K562 (cell line): Measurements from ENCODE around the gene STRA8. TPM values are rescaled to one million over a fixed set of nuclear protein-coding genes. Genes with fewer than 3 reads are reported as not detected.

Experiments used
- ATAC-seq: fragments of 200-7000 bp; cut with Tn5 transposase; 3 replicates; pipeline ENCODE4 v1.9.1; 2020; ENCODE audit warnings: moderate library complexity
- BruUV-seq: library from RNA; stranded (reverse); fragments of 400-500 nt; replicated peaks from 2 replicates; lab custom pipeline; 2021; lab: Mats Ljungman, UMichigan
- CTCF ChIA-PET: fragments of 300-600 bp; formaldehyde crosslinking; extraction: SDS; loops from one replicate; lab custom pipeline; 2021; ENCODE audit warnings: low intra/inter-chr PET ratio; lab: Yijun Ruan, JAX
- POLR2A ChIA-PET: fragments of 300-600, 350-650 bp; sonication (Branson Sonifier 250); formaldehyde crosslinking; extraction: SDS; loops from one replicate; lab custom pipeline; 2021; ENCODE audit warnings: antibody characterized with exemption, inconsistent platforms; lab: Yijun Ruan, JAX
- DNase-seq, 4 experiments: peaks; one replicate each; pipeline versions ENCODE4 v3.0.0 to v3.0.0-alpha.2; 2011 to 2018; ENCODE audit warnings: low spot score in 3 of 4, mixed read lengths in 3 of 4; ENCODE audit errors: extremely low read depth in 1 of 4
- FAIRE-seq: peaks from 2 replicates; lab custom pipeline; 2011; peaks lifted over from hg19 to GRCh38; lab: Jason Lieb, UNC
- H2AFZ ChIP-seq: 2 replicates; pipeline ENCODE4 v1.6.0; 2011; ENCODE audit warnings: low read depth, low read length, control low read depth, inconsistent platforms
- H3K27ac ChIP-seq: fragments of 200-600 bp; 3 replicates; pipeline ENCODE4 v1.8.0; 2011; ENCODE audit warnings: low read depth, mild to moderate bottlenecking, control low read depth, inconsistent platforms, low read length, moderate library complexity, mixed read lengths; ENCODE audit errors: extremely low read depth
- H3K27me3 ChIP-seq, 2 experiments: fragments of 300-600 bp in 1 of 2; 2 replicates in 1 of 2; 3 replicates in 1 of 2; pipeline versions ENCODE4 v1.6.0 to v1.8.0; 2011; ENCODE audit warnings: inconsistent platforms in 2 of 2, low read length in 2 of 2, mild to moderate bottlenecking in 1 of 2, mixed read lengths in 1 of 2, moderate library complexity in 1 of 2; ENCODE audit not compliant: control insufficient read depth in 2 of 2, insufficient read depth in 2 of 2
- H3K36me3 ChIP-seq: fragments of 300-600 bp; 3 replicates; pipeline ENCODE4 v1.8.0; 2011; ENCODE audit warnings: mild to moderate bottlenecking, low read length, inconsistent platforms; ENCODE audit not compliant: control insufficient read depth, insufficient read depth
- H3K4me1 ChIP-seq, 2 experiments: fragments of 200-600 bp in 1 of 2; replicated peaks in 1 of 2; 2 replicates in 1 of 2; 3 replicates in 1 of 2; pipeline versions ENCODE4 v1.5.1 to v1.8.0; 2011; ENCODE audit warnings: inconsistent platforms in 2 of 2, low read length in 2 of 2, mild to moderate bottlenecking in 1 of 2, mixed read lengths in 1 of 2, moderate library complexity in 1 of 2; ENCODE audit not compliant: control insufficient read depth in 2 of 2, insufficient read depth in 2 of 2
- H3K4me2 ChIP-seq: 2 replicates; pipeline ENCODE4 v1.6.1; 2011; ENCODE audit warnings: low read length, control low read depth, inconsistent platforms, mixed read lengths; ENCODE audit not compliant: insufficient read depth
- H3K4me3 ChIP-seq: fragments of 200-600 bp; sonication (generic), shearing (Covaris generic); 2 replicates; pipeline ENCODE4 v1.5.1; 2016; ENCODE audit warnings: control low read depth, inconsistent platforms
- H3K79me2 ChIP-seq: fragments of 200-600 bp; 3 replicates; pipeline ENCODE4 v1.8.0; 2011; ENCODE audit warnings: low read length, inconsistent platforms; ENCODE audit not compliant: control insufficient read depth, insufficient read depth
- H3K9ac ChIP-seq, 2 experiments: 2 replicates each; pipeline versions ENCODE4 v1.6.0 to v1.6.1; 2011; ENCODE audit warnings: low read depth in 2 of 2, low read length in 2 of 2, control low read depth in 1 of 2, inconsistent platforms in 1 of 2, mild to moderate bottlenecking in 1 of 2, mixed read lengths in 1 of 2; ENCODE audit not compliant: insufficient read depth in 1 of 2
- H3K9me1 ChIP-seq: one replicate; pipeline ENCODE4 v1.6.0; 2011; ENCODE audit warnings: inconsistent platforms, mild to moderate bottlenecking, low read length, moderate library complexity; ENCODE audit not compliant: control insufficient read depth, insufficient read depth
- H3K9me3 ChIP-seq: replicated peaks from 2 replicates; pipeline ENCODE4 v1.5.1; 2011; ENCODE audit warnings: low read depth, low read length, inconsistent platforms; ENCODE audit not compliant: control insufficient read depth, insufficient read depth
- H4K20me1 ChIP-seq: replicated peaks from 2 replicates; pipeline ENCODE4 v1.6.1; 2011; ENCODE audit warnings: low read length, inconsistent platforms, mixed read lengths; ENCODE audit not compliant: control insufficient read depth, insufficient read depth
- BMI1 ChIP-seq: fragments of 150-350 bp; IDR thresholded peaks from 2 replicates; pipeline ENCODE4 v1.6.1; 2014; ENCODE audit warnings: low read length
- HDAC8 ChIP-seq: fragments of 450-650 bp; IDR thresholded peaks from 2 replicates; pipeline ENCODE4 v1.6.1; 2016; ENCODE audit warnings: mild to moderate bottlenecking, missing genetic modification characterization, moderate library complexity, missing compliant biosample characterization
- HNRNPLL ChIP-seq: fragments of 200-400 bp; formaldehyde crosslinking; IDR thresholded peaks from 2 replicates; pipeline ENCODE4 v1.6.1; 2017; ENCODE audit warnings: low read length, low read depth, mild to moderate bottlenecking; ENCODE audit not compliant: poor library complexity, severe bottlenecking
- RBM39 ChIP-seq: fragments of 200-400 bp; formaldehyde crosslinking; optimal IDR thresholded peaks from 2 replicates; pipeline ENCODE3; 2018; ENCODE audit warnings: low read depth, low read length
- SAP30 ChIP-seq: fragments of 200-600 bp; sonication (generic); IDR thresholded peaks from 2 replicates; pipeline ENCODE4 v1.6.1; 2012; ENCODE audit warnings: borderline replicate concordance, low read depth, mild to moderate bottlenecking, moderate library complexity, low read length, control low read depth, inconsistent platforms; ENCODE audit not compliant: insufficient read depth, poor library complexity, severe bottlenecking
- ZBTB2 ChIP-seq: fragments of 450-650 bp; IDR thresholded peaks from 2 replicates; pipeline ENCODE4 v1.6.1; 2016; ENCODE audit warnings: antibody characterized with exemption
- ZNF518B ChIP-seq: fragments of 250-450 bp; sonication (Bioruptor Pico); IDR thresholded peaks from 2 replicates; pipeline ENCODE4 v1.5.0; 2021; ENCODE audit warnings: mild to moderate bottlenecking, moderate library complexity
- ZNF766 ChIP-seq: fragments of 200-800 bp; sonication (Bioruptor generic); conservative IDR thresholded peaks from 2 replicates; pipeline ENCODE4 v1.6.1; 2016; ENCODE audit warnings: missing genetic modification characterization, missing compliant biosample characterization
- WGBS: fragments of 100-300 bp; shearing (Covaris generic); methylation state at CpG from one replicate; pipeline ENCODE4 v1.1.6; 2016; ENCODE audit warnings: low coverage, mixed read lengths; ENCODE audit not compliant: insufficient coverage; ENCODE audit errors: missing lambda C conversion rate; 5-methylcytosine and 5-hydroxymethylcytosine counted together
- in situ Hi-C: fragments of 300-500 bp; cut with MboI; formaldehyde crosslinking; loops from 4 replicates; pipeline ENCODE4 v1.15.0; 2018; ENCODE audit warnings: inconsistent platforms, mixed read lengths
- intact Hi-C: fragments of 100-400 bp; cut with micrococcal nuclease; formaldehyde crosslinking; loops from 2 replicates; pipeline ENCODE4 v1.14.2; 2022
- polyA plus RNA-seq, 8 experiments: library from polyadenylated mRNA; depleted of rRNA in 4 of 8; stranded (reverse) in 5 of 8; unstranded in 3 of 8; fragments of >200 nt; fragmentation: Nextera tagmentation in 2 of 8; fragmentation: Illumina TruSeq in 1 of 8; extraction: Ambion mirVana in 2 of 8; extraction: Trizol in 1 of 8; gene quantifications; 2 replicates each; pipeline versions ENCODE4 v1.2.1 to v1.2.3, GENCODE V29; 2011 to 2014; ENCODE audit warnings: inconsistent platforms in 1 of 8, missing spikeins in 1 of 8
- total RNA-seq, 7 experiments: library from RNA; depleted of rRNA in 6 of 7; stranded (reverse); fragments of >200 nt in 6 of 7; fragmentation: Illumina TruSeq in 2 of 7; extraction: Trizol in 2 of 7; gene quantifications; 2 replicates each; pipeline versions ENCODE4 v1.2.1 to v1.2.3, GENCODE V29; 2011 to 2021; ENCODE audit warnings: low replicate concordance in 1 of 7
- TF ChIP-seq, protein P1 (sequence below): IDR thresholded peaks from 2 replicates; pipeline ENCODE4 v1.6.1; 2012; ENCODE audit warnings: low read depth, low read length, improper control_type of control experiment, borderline replicate concordance

Gene STRA8
- total and polyA plus RNA-seq, 9 of the 15 experiments (the other 6 are each of a cell fraction or from before 2014, with no cell fraction given) = not detected

DNA sequence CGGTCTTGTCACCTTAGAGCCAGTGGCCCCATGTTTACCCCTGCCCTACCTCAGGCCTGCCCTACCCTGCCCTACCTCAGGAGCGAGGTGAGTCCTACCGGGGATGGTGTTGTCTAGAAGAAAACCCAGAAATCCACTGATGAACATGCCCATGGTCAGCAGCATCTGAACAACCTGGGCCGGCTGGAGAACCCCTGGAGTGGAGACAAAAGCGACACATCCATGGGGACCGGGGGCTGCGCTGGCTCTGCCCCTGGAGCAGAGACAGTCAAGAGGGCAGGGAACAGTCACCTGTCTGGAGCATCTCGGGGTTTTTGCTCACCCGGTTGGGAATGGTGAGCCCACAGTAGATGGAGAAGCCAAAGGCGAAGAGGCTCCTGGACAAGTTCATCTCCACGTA is 36.3 kb downstream of the STRA8 start:
- Histone ChIP-seq H3K4me1 (no peaks in the 10 kb centered on the region), H3K9ac (no peak overlapping the region), H4K20me1 (no peaks in the 10 kb centered on the region), H3K9me1 (no peaks in the 10 kb centered on the region), H2AFZ (no peak overlapping the region), H3K27ac (no peak overlapping the region), H3K9me3 (no peaks in the 10 kb centered on the region), H3K36me3 (no peaks in the 10 kb centered on the region), H3K79me2 (no peaks in the 10 kb centered on the region), H3K4me3 (no peak overlapping the region), H3K4me2 (no peak overlapping the region), H3K27me3 (peaks cover 27 to 52% of the 10 kb centered on the region in 2 experiments)
- DNase-seq (no peak), ATAC-seq (no peak), FAIRE-seq (no peak)
- POLR2A ChIA-PET = no interaction called here
- in situ Hi-C loops = loop anchor here (10.0 kb wide), 1 partner anchor 735 kb away; no protein-coding TSS in a partner anchor
- intact Hi-C loops = loop anchor here (10.0 kb wide), 1 partner anchor 1605 kb away; no protein-coding TSS in a partner anchor
- BruUV-seq = no TSS peak
- CTCF ChIA-PET = no interaction called here
- 3% methylated on average over 11 of the region's 11 CpGs for WGBS
- TF ChIP-seq, protein P1, sequence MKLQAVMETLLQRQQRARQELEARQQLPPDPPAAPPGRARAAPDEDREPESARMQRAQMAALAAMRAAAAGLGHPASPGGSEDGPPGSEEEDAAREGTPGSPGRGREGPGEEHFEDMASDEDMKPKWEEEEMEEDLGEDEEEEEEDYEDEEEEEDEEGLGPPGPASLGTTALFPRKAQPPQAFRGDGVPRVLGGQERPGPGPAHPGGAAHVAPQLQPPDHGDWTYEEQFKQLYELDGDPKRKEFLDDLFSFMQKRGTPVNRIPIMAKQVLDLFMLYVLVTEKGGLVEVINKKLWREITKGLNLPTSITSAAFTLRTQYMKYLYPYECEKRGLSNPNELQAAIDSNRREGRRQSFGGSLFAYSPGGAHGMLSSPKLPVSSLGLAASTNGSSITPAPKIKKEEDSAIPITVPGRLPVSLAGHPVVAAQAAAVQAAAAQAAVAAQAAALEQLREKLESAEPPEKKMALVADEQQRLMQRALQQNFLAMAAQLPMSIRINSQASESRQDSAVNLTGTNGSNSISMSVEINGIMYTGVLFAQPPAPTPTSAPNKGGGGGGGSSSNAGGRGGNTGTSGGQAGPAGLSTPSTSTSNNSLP = no peak
- TF ChIP-seq BMI1 (no peak), ZNF518B (CRISPR knock-in tag) (no peak), HDAC8 (tag) (no peak), RBM39 (no peak), SAP30 (no peak), ZNF766 (no peak), ZBTB2 (no peak), HNRNPLL (no peak)
